ENCODE measurements around the gene MFSD2B.
A peak's percentile ranks its signal among the peaks of the same experiment; 100 is the strongest.
"Not testable (repeated sequence)": the region's sequence is repeated elsewhere in the genome, so short reads cannot be mapped to it uniquely, and the experiment has no call there.

The MFSD2B gene

DNA sequence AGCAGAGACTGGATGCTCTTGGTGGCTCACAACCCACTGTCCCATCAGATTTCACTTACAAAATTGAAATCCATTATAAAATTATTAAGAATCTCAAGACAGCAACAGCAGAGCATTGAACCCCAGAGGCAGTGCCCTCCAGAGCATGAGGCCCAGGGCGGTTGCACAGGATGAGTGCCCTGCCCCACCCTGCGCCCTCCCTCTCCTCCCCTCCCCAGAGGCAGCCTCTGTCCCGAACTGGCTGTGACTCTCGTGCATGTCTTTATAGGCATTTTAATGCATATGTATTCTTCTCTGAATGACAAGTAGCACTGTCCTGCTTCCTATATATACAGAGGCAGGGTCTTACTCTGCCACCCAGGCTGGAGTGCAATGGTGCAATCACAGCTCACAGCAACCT is 10.4 kb downstream of the MFSD2B start:
- DNase-seq, result no peak

DNA sequence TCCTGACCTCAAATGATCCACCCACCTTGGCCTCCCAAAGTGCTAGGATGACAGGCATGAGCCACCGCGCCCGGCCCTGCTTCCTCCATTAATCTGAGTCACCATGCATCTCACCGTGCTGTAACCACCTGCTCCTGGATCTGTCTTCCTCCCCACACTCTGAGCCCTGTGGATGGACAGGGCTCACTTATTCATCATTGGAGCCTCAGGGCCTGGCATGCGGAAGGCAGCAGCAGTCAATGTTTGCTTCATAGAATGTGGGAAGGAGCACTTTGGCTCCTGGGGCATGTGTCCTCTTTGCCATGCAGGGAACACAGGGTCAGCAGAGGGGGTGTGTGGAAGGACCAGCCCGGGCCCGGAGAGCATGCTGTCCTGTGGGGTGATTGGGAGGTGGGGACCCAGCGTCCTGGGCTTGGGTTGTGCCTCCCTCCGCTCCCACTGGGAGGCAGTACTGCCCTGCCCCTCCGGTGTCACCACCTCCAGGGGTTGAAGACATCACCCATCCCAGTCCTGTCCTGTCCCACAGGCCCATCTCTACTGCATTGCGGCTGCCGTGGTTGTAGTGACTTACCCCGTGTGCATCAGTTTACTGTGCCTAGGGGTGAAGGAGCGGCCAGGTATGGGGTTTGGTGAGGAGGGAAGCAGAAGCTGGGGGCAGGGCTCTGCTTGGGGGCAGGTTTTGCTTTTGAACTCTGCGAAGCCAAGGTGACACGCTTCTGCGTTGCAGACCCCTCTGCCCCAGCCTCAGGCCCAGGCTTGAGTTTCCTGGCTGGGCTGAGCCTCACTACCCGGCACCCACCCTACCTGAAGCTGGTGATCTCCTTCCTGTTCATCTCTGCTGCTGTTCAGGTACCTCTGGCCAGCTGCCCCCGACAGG is 11.5 kb downstream of the MFSD2B start:
- DNase-seq, result no peak

DNA sequence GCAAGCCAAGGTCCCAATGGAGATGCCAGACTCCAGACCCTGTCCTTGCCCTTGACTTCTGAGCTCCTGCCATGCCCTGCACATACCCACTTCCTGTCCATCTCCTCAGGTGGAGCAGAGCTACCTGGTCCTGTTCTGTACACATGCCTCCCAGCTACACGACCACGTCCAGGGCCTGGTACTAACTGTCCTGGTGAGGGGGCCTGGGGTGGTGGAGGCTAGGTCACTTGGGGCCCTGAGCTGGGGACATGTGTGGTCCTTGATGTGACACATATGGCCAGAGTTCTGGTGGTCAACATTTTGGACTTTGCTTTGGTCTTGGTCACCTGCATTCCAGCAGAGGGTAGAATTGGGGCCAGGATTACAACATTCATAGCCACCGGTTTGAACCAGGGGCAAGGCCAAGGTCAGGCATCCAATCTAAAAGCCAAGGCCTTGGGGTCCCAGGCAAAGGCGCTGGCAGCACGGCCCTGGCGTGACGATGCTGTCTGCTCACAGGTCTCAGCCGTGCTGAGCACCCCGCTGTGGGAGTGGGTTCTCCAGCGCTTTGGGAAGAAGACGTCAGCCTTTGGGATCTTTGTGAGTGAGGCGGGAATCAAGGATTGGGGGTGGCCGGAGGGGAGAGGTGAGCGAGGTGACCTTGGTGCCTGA is 12.6 kb downstream of the MFSD2B start:
- no peak for DNase-seq

DNA sequence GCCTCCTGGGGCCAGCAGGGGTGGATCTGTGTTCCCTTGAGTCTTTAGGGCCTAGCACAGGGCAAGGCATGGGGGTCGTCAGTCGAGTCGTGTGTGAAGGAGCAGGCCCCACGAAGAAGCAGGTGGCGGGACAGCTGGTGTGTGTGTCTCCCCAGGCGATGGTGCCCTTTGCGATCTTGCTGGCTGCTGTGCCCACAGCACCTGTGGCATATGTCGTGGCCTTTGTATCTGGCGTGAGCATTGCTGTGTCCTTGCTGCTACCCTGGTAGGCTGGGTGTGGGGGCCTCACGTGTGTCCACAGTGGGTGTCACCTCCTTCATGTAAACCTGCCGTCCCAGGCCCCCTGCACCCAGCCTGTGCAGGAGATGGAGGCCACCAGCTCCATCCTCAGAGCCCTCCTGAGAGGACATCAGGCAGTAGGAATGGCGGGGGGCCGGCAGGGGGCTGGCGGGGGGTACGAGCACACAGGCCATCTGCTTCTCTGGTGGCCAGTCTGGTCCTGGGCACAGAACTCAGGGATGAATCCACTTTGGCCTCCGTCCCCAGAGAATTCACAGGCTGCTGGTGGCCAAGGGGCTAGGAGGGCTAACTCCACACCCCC is 13.2 kb downstream of the MFSD2B start:
- no peak for DNase-seq

DNA sequence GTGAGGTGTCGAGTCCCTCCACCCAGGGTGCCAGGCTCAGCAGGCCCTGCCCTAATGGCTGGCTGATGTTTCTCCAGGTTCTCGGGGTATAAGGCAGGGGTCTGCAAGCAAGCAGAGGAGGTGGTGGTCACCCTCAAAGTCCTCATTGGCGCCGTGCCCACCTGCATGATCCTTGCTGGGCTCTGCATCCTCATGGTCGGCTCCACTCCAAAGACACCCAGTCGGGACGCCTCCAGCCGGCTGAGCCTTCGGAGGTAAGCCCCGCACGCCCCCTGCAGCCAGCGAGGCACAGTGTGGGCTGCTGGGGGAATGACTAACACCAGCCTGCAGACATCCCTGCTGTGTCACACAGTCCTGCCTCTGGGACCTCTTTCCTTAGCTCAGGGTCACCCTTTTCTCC is 14.1 kb downstream of the MFSD2B start:
- DNase-seq, result peak; percentile 42

DNA sequence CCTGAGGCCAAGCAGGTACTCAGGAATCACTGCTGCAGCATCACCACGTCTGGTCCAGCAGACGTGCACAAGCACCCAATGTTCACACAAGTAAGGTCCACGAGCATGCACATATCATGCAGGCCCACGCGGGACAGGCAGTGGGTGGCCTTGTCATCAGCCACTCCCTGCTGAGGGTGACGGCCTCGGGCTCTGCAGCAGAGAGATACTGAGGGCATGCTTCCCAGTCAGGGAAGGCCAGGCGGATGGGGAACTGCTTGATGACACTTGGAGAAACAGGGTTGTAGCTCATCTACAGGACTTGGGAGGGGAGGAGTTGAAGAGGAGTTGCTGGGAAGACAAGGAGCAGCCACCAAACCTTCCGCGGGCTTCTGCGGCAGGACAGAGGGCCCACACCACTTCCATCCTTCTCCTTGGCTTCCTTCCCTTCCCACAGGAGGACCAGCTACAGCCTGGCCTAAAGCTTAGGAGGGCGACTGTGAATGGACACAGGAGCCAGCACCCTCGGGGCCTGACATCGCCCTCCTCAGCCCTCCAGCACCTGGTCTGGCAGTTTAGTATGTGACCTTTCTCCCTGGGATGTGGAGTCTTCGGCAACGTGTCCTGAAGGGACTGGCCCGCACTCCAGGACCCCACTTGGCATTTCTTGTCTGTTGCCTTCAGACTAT is 15.2 kb downstream of the MFSD2B start:
- no peak for DNase-seq

DNA sequence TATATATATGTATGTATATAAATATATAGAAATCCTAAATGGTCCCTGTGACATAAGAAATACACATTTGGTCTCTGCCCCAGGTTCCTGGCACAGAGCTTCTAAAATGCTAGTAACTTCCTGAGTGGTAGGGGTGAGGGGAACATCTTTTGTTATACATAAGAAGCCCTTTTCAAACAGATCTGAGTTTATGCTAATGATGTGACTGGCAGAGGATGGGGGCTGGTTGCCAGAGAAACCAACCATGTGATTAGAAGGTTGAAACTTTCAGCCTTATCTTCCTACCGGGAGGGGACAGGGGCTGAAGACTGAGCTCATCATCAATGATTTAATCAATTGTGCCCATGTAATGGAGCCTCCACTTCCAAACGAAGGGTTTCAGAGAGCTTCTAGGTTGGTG is 16.3 kb downstream of the MFSD2B start:
- DNase-seq, result no peak

DNA sequence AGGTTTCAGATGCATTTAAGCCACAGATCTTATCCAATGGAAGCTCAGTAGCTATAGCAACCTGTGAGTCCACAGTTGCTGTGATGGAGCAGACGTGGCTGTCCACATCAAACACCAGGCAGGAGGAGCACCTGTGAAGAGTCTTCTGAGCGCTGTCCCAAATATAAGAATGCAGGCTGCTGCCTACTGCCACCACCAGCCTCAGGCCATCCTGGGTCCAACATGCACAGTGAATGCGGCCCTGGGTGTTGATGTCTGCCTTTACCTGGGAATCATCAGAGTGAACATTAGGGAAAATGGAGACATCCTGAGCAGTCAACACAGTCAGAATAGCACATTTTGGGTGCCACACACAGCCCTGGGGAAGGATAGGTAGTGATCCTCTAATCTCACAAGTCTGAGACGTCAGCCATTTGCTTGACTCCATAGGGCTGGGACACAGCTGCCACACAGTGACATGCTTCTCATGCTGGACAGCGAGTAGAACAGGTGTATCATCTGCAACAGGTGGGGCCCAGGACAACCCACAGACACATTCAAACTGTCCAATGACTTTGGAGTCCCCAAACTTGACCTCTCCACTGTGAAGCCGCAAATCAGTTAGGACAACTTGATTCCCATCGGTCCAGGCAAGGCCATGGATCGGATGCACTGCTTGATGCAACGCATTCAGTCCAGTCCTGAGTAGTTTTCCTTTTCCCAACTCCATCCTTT is 29.1 kb downstream of the MFSD2B start:
- DNase-seq, result no peak

DNA sequence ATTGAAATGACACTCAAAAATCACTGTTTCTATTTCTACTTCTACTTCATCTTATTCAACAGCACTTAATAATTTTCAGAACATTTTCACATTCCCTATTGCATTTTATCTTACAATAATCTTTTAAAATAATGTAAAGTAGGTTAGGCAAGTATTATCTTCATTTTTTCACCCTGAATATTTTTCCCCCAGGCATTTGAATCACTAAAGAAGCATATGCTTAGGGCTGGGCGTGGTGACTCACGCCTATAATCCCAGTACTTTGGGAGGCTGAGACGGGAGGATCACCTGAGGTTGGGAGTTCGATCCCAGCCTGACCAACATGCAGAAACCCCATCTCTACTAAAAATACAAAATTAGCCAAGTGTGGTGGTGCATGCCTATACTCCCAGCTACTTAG is 30.6 kb downstream of the MFSD2B start:
- no peak for DNase-seq

DNA sequence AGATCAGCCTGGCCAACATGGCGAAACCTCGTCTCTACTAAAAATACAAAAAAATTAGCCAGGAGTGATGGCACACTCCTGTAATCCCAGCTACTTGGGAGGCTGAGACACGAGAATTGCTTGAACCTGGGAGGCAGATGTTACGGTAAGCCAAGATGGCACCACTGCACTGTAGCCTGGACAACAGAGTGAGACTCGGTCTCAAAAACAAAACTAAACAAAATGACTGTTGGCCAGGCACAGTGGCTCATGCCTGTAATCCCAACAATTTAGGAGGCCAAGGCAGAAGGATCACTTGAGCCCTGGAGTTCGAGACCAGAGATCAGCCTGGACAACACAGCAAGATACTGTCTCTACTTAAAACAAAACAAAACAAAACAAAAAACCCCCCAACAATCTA is 33.2 kb downstream of the MFSD2B start:
- DNase-seq, result not testable (repeated sequence)

DNA sequence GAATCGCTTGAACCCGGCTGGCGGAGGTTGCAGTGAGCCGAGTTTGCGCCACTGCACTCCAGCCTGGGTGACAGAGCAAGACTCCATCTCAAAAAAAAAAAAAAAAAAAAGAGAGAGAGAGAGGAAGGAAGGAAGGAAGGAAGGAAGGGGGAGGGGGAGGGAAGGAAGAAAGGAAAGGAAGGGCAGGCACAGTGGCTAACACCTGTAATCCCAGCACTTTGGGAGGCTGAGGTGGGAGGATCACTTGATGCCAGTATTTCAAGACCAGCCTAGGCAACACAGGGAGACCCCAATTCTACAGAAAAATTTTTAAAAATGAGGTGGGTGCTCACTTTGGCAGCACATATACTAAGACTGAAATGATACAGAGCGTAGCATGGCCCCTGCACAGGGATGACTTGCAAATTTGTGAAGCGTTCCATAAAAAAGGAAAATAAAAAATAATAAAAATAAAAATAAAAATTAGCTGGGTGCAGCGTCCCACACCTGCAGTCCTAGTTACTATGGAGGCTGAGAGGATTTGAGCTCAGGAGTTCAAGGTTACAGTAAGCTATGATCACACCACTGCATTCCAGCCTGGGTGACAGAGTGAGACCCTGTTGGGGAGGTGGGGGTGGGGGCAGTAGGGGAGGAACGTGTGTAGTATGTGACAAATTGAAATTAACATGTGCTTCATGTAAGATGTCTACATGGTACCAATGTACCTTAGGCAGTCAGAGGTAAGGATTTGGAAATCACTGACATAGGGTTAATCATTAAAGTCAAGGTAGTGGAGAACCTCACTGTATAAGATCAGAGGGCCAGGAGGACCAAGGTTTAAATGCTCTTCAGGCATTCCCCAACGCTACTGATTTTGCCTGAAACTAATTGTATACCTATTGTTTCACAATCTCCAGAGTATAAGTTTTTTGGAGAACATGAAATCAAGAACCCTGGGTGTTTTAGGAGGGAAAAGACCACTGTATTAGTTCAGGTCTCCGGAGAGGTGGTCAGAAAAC is 35.9 kb downstream of the MFSD2B start:
- DNase-seq, result no peak

DNA sequence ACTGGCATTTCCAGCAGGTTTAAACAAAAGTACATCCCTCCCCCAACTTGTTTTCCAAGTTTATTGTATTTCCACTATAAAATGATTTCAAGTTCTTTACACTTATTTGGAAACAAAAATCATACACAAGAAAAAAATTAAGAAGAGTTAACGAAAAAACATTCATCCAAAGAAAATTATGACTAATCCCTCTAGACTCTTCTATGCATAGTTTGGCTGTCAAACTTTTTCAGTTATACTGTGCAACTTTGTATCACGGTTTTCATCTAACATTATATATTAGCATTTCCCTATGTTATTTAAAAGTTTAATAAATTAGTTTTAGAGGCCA is 36.7 kb downstream of the MFSD2B start:
- no peak for DNase-seq

DNA sequence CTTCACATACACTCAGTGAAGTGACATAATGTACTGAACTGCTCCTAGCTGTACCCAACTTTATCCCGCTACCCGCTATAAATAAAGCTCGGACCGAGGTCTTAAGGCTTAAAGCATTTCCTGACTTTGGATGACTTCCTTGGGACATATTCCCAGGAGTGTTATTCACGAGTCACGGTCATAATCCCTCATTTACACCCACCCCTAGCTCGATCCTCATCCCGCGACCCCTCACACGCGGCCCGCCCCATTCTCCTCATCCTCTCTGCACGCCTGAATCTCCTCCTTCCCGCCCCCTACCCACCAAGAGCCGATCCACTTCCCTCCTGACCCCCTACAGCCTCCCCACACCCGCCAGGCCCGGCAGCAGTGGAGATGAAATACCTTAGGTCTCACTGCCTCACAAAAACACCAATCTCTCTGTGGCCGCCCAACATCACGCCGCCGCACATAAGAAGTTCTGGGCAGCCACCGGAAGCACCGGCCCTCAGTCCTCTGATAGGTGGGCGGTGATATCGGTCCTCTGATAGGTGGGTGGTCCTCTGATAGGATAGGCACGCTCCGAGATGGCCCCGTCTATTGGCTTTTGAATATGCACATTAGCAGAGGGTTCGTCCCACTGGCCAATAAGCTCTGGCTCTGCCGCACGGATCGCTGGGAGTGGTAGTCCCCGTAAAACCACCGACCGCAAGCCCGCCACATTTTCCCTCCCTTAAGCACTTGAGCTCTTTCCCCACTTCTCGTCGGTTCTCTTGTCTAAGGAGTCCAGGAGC is 37.2 kb downstream of the MFSD2B start, which contains the start of gene WDCP:
Gene WDCP (minus strand): TSS at position 462 of the 773 bp plus-strand sequence. CDS start 7,897 bp downstream, outside the sequence.
- peak; percentile 99 for DNase-seq

DNA sequence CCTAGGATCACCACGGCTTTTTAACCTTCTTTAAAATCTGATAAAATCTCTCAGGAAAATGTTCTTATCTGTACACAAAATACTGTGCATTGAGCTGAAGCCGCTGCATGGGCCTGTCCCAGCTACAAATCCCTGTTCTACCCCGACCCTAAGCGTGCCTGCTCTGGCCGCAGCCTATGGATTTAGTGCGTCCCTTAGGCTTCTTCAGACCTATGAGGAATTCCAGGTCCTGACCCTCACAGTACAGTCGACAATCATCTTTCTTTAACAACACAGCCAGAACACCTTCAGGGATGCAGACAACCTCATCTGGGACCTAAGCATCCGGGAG is 37.8 kb downstream of the MFSD2B start:
- DNase-seq, result no peak

DNA sequence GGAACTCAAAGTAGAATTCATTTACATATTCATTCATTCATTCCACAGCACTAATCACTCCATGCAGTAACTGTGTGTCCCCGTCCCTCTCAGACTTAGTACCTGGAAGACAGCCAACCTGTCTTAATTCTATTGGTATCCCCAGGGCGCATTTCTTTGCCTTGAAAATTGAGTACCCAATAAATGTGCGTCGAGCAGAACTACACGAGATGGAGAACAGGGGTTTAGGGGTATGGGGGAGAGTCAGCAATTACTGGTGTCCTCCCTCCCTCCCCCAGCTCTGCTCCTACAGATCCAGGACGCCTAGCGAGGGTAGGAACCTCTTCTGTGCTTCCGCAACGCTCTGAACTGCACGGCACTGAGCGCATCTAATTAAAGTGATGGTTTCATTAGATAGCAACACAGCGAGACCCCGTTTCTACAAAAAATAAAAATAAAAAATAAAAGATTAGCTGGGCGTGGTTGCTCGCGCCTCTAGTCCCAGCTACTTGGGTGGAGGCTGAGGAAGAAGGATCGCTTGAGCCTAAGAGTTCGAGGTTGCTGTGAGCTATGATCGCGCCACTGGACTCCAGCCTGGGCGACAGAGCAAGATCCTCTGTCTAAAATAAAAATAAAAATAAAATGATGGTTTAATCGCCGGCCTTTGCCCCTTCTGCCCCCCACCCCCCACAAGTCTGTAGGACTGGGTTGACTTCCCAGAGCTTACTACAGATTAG is 39.0 kb downstream of the MFSD2B start:
- DNase-seq, result no peak

DNA sequence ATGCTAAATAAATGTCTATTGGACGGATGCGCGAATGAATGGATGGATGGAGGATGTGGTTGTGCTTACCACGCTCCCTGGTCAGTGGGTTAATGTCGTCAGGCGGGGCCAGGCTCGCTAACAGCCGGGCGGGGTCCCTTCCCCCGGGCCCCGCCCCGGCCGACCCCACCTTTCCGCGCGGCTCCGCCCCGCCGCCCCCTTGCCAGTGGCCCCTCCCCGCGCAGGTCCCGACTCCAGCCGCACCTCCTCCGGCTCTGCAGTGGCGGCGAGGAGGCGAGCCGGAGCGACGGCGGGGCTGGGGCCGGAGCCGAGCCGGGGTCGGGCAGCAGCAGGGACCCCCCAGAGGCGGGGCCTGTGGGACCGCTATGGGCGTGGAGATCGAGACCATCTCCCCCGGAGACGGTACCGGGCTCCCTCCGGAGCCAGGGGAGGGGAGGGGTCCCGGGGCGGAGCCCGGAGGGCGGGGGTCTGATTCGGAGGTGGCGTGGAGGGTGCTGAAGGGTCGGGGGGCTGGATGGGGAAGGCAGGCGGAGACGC is 39.7 kb downstream of the MFSD2B start, which contains the start of gene FKBP1B:
Gene FKBP1B (plus strand): TSS at position 257 of the 537 bp plus-strand sequence. CDS start 109 bp downstream, at position 366.
- DNase-seq, result peak; percentile 53

DNA sequence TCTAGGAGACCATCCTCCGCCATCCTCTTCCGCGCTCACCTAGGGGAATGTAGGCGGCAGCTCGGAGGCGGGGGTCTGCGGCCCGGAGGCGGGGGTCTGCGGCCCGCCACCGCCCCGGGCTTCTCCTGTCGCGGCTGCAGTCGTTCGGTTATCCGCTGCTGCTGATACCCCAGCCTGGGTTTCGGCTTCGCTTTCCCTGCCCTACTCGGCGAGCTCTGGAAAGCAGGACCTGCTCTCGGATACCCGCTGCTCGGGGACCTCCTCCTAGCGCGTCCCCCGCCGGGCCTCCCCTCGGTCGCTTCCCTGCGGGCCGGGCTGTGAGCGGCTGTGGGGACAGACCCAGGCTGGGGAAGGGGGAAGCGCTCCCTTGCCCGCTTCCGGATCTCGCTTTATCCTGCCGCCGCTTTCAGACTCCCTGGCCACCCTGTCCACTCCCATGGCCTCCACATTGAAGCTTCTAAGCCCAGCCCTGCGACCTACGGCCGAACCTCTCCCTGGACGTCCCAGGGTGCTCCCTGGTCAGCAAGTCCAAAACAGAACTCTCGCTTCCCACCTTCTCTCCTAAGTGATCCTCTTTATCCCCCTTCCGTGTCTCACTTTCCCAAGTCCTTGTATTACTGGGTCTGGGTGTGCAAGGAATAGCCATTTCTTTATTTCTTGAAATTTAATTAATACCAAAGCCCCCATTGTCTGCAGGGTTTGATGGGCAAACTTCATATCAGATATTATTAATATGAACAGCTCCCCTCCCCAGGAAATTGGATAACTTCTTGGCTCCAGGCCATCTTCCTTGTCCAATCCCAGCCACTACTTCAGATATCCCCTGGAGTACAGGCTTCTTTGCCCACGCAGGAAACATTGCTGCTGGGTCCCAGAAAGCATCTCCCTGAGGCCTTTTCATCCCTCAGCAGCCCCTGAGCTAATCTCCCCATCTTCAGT is 40.4 kb downstream of the MFSD2B start:
- peak; percentile 9 for DNase-seq

DNA sequence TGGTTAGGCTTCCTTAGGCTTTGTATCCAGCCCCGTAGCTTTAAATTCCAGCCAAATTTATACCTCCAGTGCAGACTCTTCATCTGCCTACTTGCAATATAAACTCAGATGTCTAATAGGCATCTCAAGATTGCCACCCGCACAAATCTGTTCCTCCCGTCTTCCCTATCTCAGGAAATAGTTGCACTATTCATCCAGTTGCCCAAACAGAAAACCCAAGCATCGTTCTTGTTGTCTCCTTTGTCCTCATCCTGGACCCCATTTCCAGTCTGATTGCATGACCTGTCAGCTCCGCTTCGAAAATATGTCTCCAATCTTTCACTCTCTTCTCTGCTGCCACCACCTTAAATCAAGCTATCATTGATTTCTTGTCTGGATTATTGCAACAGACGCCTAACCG is 41.9 kb downstream of the MFSD2B start:
- no peak for DNase-seq

Measured in fibroblast of skin of back (primary cell).